HepG2 (cell line): Measurements from ENCODE around the gene DNAH9. TPM values are rescaled to one million over a fixed set of nuclear protein-coding genes. Genes with fewer than 3 reads are reported as not detected.

Source experiments
- ATAC-seq: fragments of 200-7000 bp; cut with Tn5 transposase; 3 replicates; pipeline ENCODE4 v1.9.1; 2020; ENCODE audit warnings: mild to moderate bottlenecking, moderate library complexity
- BruUV-seq: library from RNA; stranded (reverse); fragments of 400-500 nt; replicated peaks from 2 replicates; lab custom pipeline; 2021; lab: Mats Ljungman, UMichigan
- CTCF ChIA-PET: fragments of 300-600 bp; formaldehyde crosslinking; extraction: SDS; loops from one replicate; lab custom pipeline; 2021; ENCODE audit warnings: low total read pairs, inconsistent platforms, low intra/inter-chr PET ratio; lab: Yijun Ruan, JAX
- POLR2A ChIA-PET: fragments of 350-600 bp; sonication (Branson Sonifier 250); formaldehyde crosslinking; loops from one replicate; lab custom pipeline; 2020; ENCODE audit warnings: antibody characterized with exemption, inconsistent platforms; lab: Yijun Ruan, JAX
- DNase-seq: peaks from one replicate; pipeline ENCODE4 v3.0.0-alpha.2; 2015; ENCODE audit warnings: low spot score
- FAIRE-seq: peaks from 3 replicates; lab custom pipeline; 2011; peaks lifted over from hg19 to GRCh38; lab: Jason Lieb, UNC
- H2AFZ ChIP-seq: one replicate; pipeline ENCODE4 v1.6.1; 2011; ENCODE audit warnings: low read length, inconsistent platforms
- H3K27ac ChIP-seq: fragments of 300-600 bp; 3 replicates; pipeline ENCODE4 v1.8.0; 2011; ENCODE audit warnings: mixed run types, mild to moderate bottlenecking, mixed read lengths, low read length, inconsistent platforms; ENCODE audit not compliant: insufficient read depth; ENCODE audit errors: extremely low read length
- H3K27me3 ChIP-seq, 2 experiments: fragments of 200-600 bp in 1 of 2; 2 replicates in 1 of 2; 3 replicates in 1 of 2; pipeline versions ENCODE4 v1.6.0 to v1.8.0; 2011; ENCODE audit warnings: low read length in 2 of 2, mild to moderate bottlenecking in 2 of 2, moderate library complexity in 2 of 2, inconsistent platforms in 1 of 2; ENCODE audit not compliant: insufficient read depth in 2 of 2, control insufficient read depth in 1 of 2
- H3K36me3 ChIP-seq, 2 experiments: fragments of 200-600 bp in 1 of 2; replicated peaks in 1 of 2; 2 replicates in 1 of 2; 3 replicates in 1 of 2; pipeline versions ENCODE4 v1.5.1 to v1.8.0; 2011; ENCODE audit warnings: low read length in 2 of 2, inconsistent platforms in 1 of 2; ENCODE audit not compliant: insufficient read depth in 2 of 2, control insufficient read depth in 1 of 2
- H3K4me1 ChIP-seq: 2 replicates; pipeline ENCODE4 v1.5.1; 2012; ENCODE audit warnings: low read length, inconsistent platforms; ENCODE audit not compliant: insufficient read depth
- H3K4me2 ChIP-seq: 2 replicates; pipeline ENCODE4 v1.6.0; 2011; ENCODE audit warnings: low read depth, low read length, inconsistent platforms
- H3K4me3 ChIP-seq, 3 experiments: fragments of 200-600 bp in 1 of 3; sonication (generic), shearing (Covaris generic) in 1 of 3; replicated peaks in 1 of 3; 2 replicates each; pipeline ENCODE4 v1.5.1; 2011 to 2016; ENCODE audit warnings: low read length in 3 of 3, inconsistent platforms in 2 of 3, low read depth in 2 of 3, mild to moderate bottlenecking in 2 of 3, control low read depth in 1 of 3, mixed read lengths in 1 of 3; ENCODE audit not compliant: insufficient read depth in 1 of 3
- H3K79me2 ChIP-seq: one replicate; pipeline ENCODE4 v1.6.1; 2011; ENCODE audit warnings: low read length, inconsistent platforms; ENCODE audit not compliant: insufficient read depth
- H3K9ac ChIP-seq: 2 replicates; pipeline ENCODE4 v1.6.0; 2011; ENCODE audit warnings: mild to moderate bottlenecking, low read depth, low read length, inconsistent platforms; ENCODE audit not compliant: insufficient read depth
- H3K9me3 ChIP-seq: 2 replicates; pipeline ENCODE4 v1.5.1; 2012; ENCODE audit warnings: mild to moderate bottlenecking, low read length
- H4K20me1 ChIP-seq: 2 replicates; pipeline ENCODE4 v1.6.0; 2011; ENCODE audit warnings: inconsistent platforms, mild to moderate bottlenecking, low read length, moderate library complexity; ENCODE audit not compliant: insufficient read depth
- ARID3A ChIP-seq: IDR thresholded peaks from 2 replicates; pipeline ENCODE4 v1.6.1; 2012; ENCODE audit warnings: low read depth, low read length, improper control_type of control experiment
- CERS6 ChIP-seq: sonication (generic); formaldehyde crosslinking; IDR thresholded peaks from 2 replicates; pipeline ENCODE4 v1.5.0; 2020; ENCODE audit warnings: missing genetic modification reagents
- FOXP1 ChIP-seq, 2 experiments: fragments of 450-650 bp in 1 of 2; IDR thresholded peaks; 2 replicates each; pipeline ENCODE4 v1.6.1; 2017 to 2018; ENCODE audit warnings: antibody characterized with exemption in 1 of 2
- GFI1 ChIP-seq: sonication (generic); formaldehyde crosslinking; IDR thresholded peaks from 2 replicates; pipeline ENCODE4 v1.5.0; 2020; ENCODE audit warnings: missing genetic modification reagents, mild to moderate bottlenecking, borderline replicate concordance
- HDAC2 ChIP-seq: sonication (generic); formaldehyde crosslinking; IDR thresholded peaks from 2 replicates; pipeline ENCODE4 v1.4.0; 2020; ENCODE audit warnings: missing genetic modification reagents
- HNF4G ChIP-seq, 2 experiments: sonication (generic) in 1 of 2; formaldehyde crosslinking in 1 of 2; IDR thresholded peaks; 2 replicates each; pipeline versions ENCODE4 v1.4.0 to v1.6.1; 2011 to 2020; ENCODE audit warnings: borderline replicate concordance in 2 of 2, low read depth in 2 of 2, mild to moderate bottlenecking in 2 of 2, low read length in 1 of 2, missing genetic modification reagents in 1 of 2, moderate library complexity in 1 of 2
- NCOA1 ChIP-seq: sonication (generic); formaldehyde crosslinking; IDR thresholded peaks from 2 replicates; pipeline ENCODE4 v1.9.0; 2021; ENCODE audit warnings: missing genetic modification reagents
- ZNF547 ChIP-seq: sonication (generic); formaldehyde crosslinking; IDR thresholded peaks from 2 replicates; pipeline ENCODE4 v1.5.1; 2020; ENCODE audit warnings: mild to moderate bottlenecking, missing genetic modification reagents
- ZNF557 ChIP-seq: sonication (generic); formaldehyde crosslinking; IDR thresholded peaks from 2 replicates; pipeline ENCODE4 v1.4.0; 2020; ENCODE audit warnings: missing genetic modification reagents
- ZNF570 ChIP-seq: sonication (generic); formaldehyde crosslinking; IDR thresholded peaks from 2 replicates; pipeline ENCODE4 v1.4.0; 2020; ENCODE audit warnings: mild to moderate bottlenecking, missing genetic modification reagents, borderline replicate concordance
- ZNF644 ChIP-seq: IDR thresholded peaks from 2 replicates; pipeline ENCODE4 v1.6.1; 2016; ENCODE audit warnings: low read depth
- ZNF75D ChIP-seq: sonication (generic); formaldehyde crosslinking; IDR thresholded peaks from 2 replicates; pipeline ENCODE4 v1.8.1; 2023; ENCODE audit warnings: missing genetic modification reagents, mild to moderate bottlenecking, borderline replicate concordance
- ZNF768 ChIP-seq: sonication (generic); formaldehyde crosslinking; IDR thresholded peaks from 2 replicates; pipeline ENCODE4 v1.4.0; 2020; ENCODE audit warnings: missing genetic modification reagents
- WGBS: methylation state at CpG from one replicate; pipeline ENCODE4 v1.1.6; 2017; ENCODE audit warnings: low lambda C conversion rate; 5-methylcytosine and 5-hydroxymethylcytosine counted together
- in situ Hi-C: cut with HindIII; loops from 2 replicates; pipeline ENCODE4 v1.10.0; 2017; ENCODE audit warnings: low pct_unique_long_range_greater_than_20kb; ENCODE audit not compliant: extremely low pct_ligation_motif_present
- intact Hi-C: fragments of 100-400 bp; cut with micrococcal nuclease; formaldehyde crosslinking; loops from one replicate; pipeline ENCODE4 v1.10.0; 2022; ENCODE audit not compliant: unreplicated experiment
- polyA plus RNA-seq, 8 experiments: library from polyadenylated mRNA; depleted of rRNA in 3 of 8; stranded (reverse) in 7 of 8; unstranded in 1 of 8; fragments of >200 nt; fragmentation: Illumina TruSeq in 4 of 8; extraction: Trizol in 4 of 8; gene quantifications; 2 replicates each; pipeline versions ENCODE4 v1.2.1 to v1.2.3, GENCODE V29; 2011 to 2016; ENCODE audit warnings: low read depth in 4 of 8, missing spikeins in 1 of 8, mixed read lengths in 1 of 8; ENCODE audit not compliant: insufficient read depth in 1 of 8
- total RNA-seq, 5 experiments: library from RNA; depleted of rRNA; stranded (reverse); fragments of >200 nt; fragmentation: Illumina TruSeq; extraction: Trizol; gene quantifications; 2 replicates each; pipeline ENCODE4 v1.2.3, GENCODE V29; 2016; ENCODE audit warnings: low read depth in 1 of 5
- TF ChIP-seq, protein P1 (sequence below): conservative IDR thresholded peaks from 2 replicates; pipeline ENCODE4 v1.6.1; 2018; ENCODE audit warnings: missing genetic modification reagents
- TF ChIP-seq, protein P2 (sequence below): sonication (generic); formaldehyde crosslinking; IDR thresholded peaks from 2 replicates; pipeline ENCODE4 v1.5.1; 2020; ENCODE audit warnings: mild to moderate bottlenecking, moderate library complexity, missing genetic modification reagents

The DNAH9 gene
- total and polyA plus RNA-seq, 2 of the 13 experiments (the other 11 are each of a cell fraction or from before 2014, with no cell fraction given), result not detected

GRCh38 chr17:11624976-11625375 lies 26.7 kb downstream of the DNAH9 start (continued):
- no peak for TF ChIP-seq ZNF768 (CRISPR knock-in tag)
- TF ChIP-seq ZNF557 (CRISPR knock-in tag), result no peak
- TF ChIP-seq, all 625 proteins: peak for 0

DNA sequence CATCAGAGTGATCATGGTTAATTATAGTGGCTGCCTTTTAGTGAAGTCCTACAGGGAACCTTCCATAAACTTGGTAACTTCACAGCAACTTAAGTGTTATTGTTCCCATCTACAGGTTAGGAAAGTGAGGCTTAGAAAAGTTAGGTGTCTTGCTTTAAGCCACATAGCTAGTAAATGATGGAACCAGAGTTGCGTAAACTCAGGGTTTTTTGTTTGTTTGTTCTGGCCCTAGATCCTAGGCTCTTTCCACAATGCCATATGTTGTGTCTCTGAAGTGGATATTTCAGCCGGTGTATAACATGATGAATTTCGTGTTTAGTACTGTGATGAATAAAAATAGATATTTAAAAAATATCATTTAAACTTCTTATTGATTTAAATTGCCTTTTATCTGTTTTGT lies 27.6 kb downstream of the DNAH9 start:
- no TSS peak for BruUV-seq
- H3K36me3 ChIP-seq, result no peaks in the 10 kb centered on the region
- H3K27me3 ChIP-seq, result peaks cover 0 to 13% of the 10 kb centered on the region in 2 experiments; a peak in 1 of 5 replicates
- WGBS, result 33% methylated on average over 3 of the region's 3 CpGs
- no peaks in the 10 kb centered on the region for H3K79me2 ChIP-seq
- FAIRE-seq, result no peak
- POLR2A ChIA-PET, result no interaction called here
- TF ChIP-seq ZNF547 (CRISPR knock-in tag) (no peak), GFI1 (CRISPR knock-in tag) (no peak), ZNF644 (no peak), HNF4G (IDR thresholded peaks at IDR 0.05; ENCODE audit: borderline replicate concordance, low read depth, low read length) (no peak), HNF4G (CRISPR knock-in tag; IDR thresholded peaks at IDR 0.05; ENCODE audit: borderline replicate concordance, low read depth) (no peak), ZNF570 (no peak), CERS6 (CRISPR knock-in tag) (no peak), NCOA1 (CRISPR knock-in tag) (no peak), FOXP1 (IDR thresholded peaks at IDR 0.05) (no peak), FOXP1 (CRISPR knock-in tag; IDR thresholded peaks at IDR 0.05) (no peak), ZNF75D (no peak), HDAC2 (CRISPR knock-in tag) (no peak), ARID3A (no peak)
- TF ChIP-seq, protein P1, sequence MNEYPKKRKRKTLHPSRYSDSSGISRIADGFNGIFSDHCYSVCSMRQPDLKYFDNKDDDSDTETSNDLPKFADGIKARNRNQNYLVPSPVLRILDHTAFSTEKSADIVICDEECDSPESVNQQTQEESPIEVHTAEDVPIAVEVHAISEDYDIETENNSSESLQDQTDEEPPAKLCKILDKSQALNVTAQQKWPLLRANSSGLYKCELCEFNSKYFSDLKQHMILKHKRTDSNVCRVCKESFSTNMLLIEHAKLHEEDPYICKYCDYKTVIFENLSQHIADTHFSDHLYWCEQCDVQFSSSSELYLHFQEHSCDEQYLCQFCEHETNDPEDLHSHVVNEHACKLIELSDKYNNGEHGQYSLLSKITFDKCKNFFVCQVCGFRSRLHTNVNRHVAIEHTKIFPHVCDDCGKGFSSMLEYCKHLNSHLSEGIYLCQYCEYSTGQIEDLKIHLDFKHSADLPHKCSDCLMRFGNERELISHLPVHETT (CRISPR knock-in tag), result no peak
- TF ChIP-seq, protein P2, sequence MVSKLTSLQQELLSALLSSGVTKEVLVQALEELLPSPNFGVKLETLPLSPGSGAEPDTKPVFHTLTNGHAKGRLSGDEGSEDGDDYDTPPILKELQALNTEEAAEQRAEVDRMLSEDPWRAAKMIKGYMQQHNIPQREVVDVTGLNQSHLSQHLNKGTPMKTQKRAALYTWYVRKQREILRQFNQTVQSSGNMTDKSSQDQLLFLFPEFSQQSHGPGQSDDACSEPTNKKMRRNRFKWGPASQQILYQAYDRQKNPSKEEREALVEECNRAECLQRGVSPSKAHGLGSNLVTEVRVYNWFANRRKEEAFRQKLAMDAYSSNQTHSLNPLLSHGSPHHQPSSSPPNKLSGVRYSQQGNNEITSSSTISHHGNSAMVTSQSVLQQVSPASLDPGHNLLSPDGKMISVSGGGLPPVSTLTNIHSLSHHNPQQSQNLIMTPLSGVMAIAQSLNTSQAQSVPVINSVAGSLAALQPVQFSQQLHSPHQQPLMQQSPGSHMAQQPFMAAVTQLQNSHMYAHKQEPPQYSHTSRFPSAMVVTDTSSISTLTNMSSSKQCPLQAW (CRISPR knock-in tag), result no peak
- TF ChIP-seq, all 625 proteins: peak for 0
- CTCF ChIA-PET, result no interaction called here
- Histone ChIP-seq H3K9me3 (no peaks in the 10 kb centered on the region), H4K20me1 (no peaks in the 10 kb centered on the region), H2AFZ (no peak overlapping the region), H3K27ac (no peak overlapping the region), H3K4me1 (no peaks in the 10 kb centered on the region), H3K4me2 (no peak overlapping the region), H3K4me3 (no peak overlapping the region), H3K9ac (no peak overlapping the region)
- DNase-seq, result no peak
- intact Hi-C loops, result no loop called here
- ATAC-seq, result no peak
- in situ Hi-C loops, result no loop called here
